ENCODE measurements around the gene KRTAP4-6. TPM values are rescaled to one million over a fixed set of nuclear protein-coding genes. Genes with fewer than 3 reads are reported as not detected.
"Not testable (repeated sequence)": the region's sequence is repeated elsewhere in the genome, so short reads cannot be mapped to it uniquely, and the experiment has no call there.

Gene KRTAP4-6
- total RNA-seq, 1 donor from 2014 or later: not detected

GRCh38 chr17:41147531-41148204, 7.3 kb upstream of the KRTAP4-6 start:
- TF ChIP-seq CTCF (IDR thresholded peaks at IDR 0.05): no peak
- no peak overlapping the region for H3K4me3 Mint-ChIP-seq (ENCODE audit: unreplicated experiment)
- peaks cover 7% of the 10 kb centered on the region for H3K36me3 Mint-ChIP-seq (ENCODE audit: unreplicated experiment)
- peaks cover 12% of the 10 kb centered on the region for H3K9me3 Mint-ChIP-seq (ENCODE audit: unreplicated experiment)
- no peak for DNase-seq (ENCODE audit: extremely low spot score, unreplicated experiment)
- no peaks in the 10 kb centered on the region for H3K27me3 Mint-ChIP-seq (ENCODE audit: unreplicated experiment)
- H3K27ac Mint-ChIP-seq (ENCODE audit: unreplicated experiment): no peak overlapping the region
- no peaks in the 10 kb centered on the region for H3K4me1 Mint-ChIP-seq (ENCODE audit: unreplicated experiment)

GRCh38 chr17:41145261-41145660, 4.9 kb upstream of the KRTAP4-6 start:
- H3K27ac Mint-ChIP-seq (ENCODE audit: unreplicated experiment): no peak overlapping the region
- H3K27me3 Mint-ChIP-seq (ENCODE audit: unreplicated experiment): no peaks in the 10 kb centered on the region
- no peak overlapping the region for H3K4me3 Mint-ChIP-seq (ENCODE audit: unreplicated experiment)
- H3K4me1 Mint-ChIP-seq (ENCODE audit: unreplicated experiment): peaks cover 6% of the 10 kb centered on the region
- no peak for TF ChIP-seq CTCF (IDR thresholded peaks at IDR 0.05)
- peaks cover 10% of the 10 kb centered on the region for H3K36me3 Mint-ChIP-seq (ENCODE audit: unreplicated experiment)
- peaks cover 25% of the 10 kb centered on the region for H3K9me3 Mint-ChIP-seq (ENCODE audit: unreplicated experiment)
- DNase-seq (ENCODE audit: extremely low spot score, unreplicated experiment): no peak

GRCh38 chr17:41144846-41145245, 4.5 kb upstream of the KRTAP4-6 start:
- Mint-ChIP-seq H3K27ac (ENCODE audit: unreplicated experiment) (no peak overlapping the region), H3K36me3 (ENCODE audit: unreplicated experiment) (peaks cover 10% of the 10 kb centered on the region), H3K4me3 (ENCODE audit: unreplicated experiment) (no peak overlapping the region), H3K4me1 (ENCODE audit: unreplicated experiment) (peaks cover 6% of the 10 kb centered on the region), H3K9me3 (ENCODE audit: unreplicated experiment) (peaks cover 25% of the 10 kb centered on the region), H3K27me3 (ENCODE audit: unreplicated experiment) (no peaks in the 10 kb centered on the region)
- no peak for DNase-seq (ENCODE audit: extremely low spot score, unreplicated experiment)
- no peak for TF ChIP-seq CTCF (IDR thresholded peaks at IDR 0.05)

GRCh38 chr17:41141361-41141760, 1.0 kb upstream of the KRTAP4-6 start:
- TF ChIP-seq CTCF (IDR thresholded peaks at IDR 0.05): no peak
- DNase-seq (ENCODE audit: extremely low spot score, unreplicated experiment): no peak
- Mint-ChIP-seq H3K9me3 (ENCODE audit: unreplicated experiment) (peaks cover 40% of the 10 kb centered on the region), H3K27me3 (ENCODE audit: unreplicated experiment) (no peaks in the 10 kb centered on the region), H3K4me3 (ENCODE audit: unreplicated experiment) (no peak overlapping the region), H3K4me1 (ENCODE audit: unreplicated experiment) (peaks cover 6% of the 10 kb centered on the region), H3K27ac (ENCODE audit: unreplicated experiment) (no peak overlapping the region), H3K36me3 (ENCODE audit: unreplicated experiment) (peaks cover 17% of the 10 kb centered on the region)

- H3K4me1 Mint-ChIP-seq (ENCODE audit: unreplicated experiment); H3K27ac Mint-ChIP-seq (ENCODE audit: unreplicated experiment); H3K27me3 Mint-ChIP-seq (ENCODE audit: unreplicated experiment); DNase-seq (ENCODE audit: extremely low spot score, unreplicated experiment); H3K4me3 Mint-ChIP-seq (ENCODE audit: unreplicated experiment): not testable (repeated sequence)
- H3K9me3 Mint-ChIP-seq (ENCODE audit: unreplicated experiment): peaks cover 40% of the 10 kb centered on the region
- peaks cover 17% of the 10 kb centered on the region for H3K36me3 Mint-ChIP-seq (ENCODE audit: unreplicated experiment)
Observed at GRCh38 chr17:41139865-41140264, 479 bp downstream of the KRTAP4-6 start.

All from osteocyte (in vitro differentiated cells).